ENCODE measurements around the gene NACC1.

The NACC1 gene

DNA sequence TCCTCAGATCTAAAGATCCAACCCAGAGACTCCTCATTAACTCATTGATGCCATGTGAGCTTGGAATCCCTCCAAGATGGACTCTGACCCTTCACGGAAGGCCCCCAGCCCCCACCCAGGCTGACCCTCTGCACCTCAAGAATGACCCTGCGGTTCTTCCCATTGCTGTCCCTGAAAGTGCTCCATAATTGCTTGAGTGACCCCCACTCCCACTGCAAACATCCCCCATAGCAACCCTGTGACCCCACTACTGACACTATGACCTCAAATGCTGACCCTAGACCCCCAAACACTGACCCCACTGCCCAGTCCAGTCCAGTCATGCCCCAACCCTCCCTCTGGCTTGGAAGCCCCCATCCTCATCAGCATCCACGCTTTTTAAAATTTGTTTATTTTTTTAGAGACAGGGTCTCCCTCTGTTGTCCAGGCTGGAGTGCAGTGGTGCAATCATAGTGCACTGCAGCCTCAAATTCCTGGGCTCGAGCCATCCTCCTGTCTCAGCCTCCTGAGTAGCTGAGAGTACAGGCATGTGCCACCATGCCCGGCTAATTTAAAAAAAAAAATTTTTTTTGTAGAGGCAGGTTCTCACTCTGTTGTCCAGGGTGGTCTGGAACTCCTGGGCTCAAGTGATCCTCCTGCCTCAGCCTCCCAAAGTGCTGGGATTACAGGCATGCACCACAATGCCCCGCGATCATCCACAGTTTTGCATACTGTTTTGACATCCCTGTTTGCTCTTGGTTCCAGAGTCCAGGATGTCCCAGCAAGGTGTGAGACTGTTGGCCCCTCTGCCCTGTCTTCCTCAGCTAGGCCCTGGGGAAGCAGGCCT is 16.3 kb upstream of the NACC1 start:
- TF ChIP-seq, protein P1, sequence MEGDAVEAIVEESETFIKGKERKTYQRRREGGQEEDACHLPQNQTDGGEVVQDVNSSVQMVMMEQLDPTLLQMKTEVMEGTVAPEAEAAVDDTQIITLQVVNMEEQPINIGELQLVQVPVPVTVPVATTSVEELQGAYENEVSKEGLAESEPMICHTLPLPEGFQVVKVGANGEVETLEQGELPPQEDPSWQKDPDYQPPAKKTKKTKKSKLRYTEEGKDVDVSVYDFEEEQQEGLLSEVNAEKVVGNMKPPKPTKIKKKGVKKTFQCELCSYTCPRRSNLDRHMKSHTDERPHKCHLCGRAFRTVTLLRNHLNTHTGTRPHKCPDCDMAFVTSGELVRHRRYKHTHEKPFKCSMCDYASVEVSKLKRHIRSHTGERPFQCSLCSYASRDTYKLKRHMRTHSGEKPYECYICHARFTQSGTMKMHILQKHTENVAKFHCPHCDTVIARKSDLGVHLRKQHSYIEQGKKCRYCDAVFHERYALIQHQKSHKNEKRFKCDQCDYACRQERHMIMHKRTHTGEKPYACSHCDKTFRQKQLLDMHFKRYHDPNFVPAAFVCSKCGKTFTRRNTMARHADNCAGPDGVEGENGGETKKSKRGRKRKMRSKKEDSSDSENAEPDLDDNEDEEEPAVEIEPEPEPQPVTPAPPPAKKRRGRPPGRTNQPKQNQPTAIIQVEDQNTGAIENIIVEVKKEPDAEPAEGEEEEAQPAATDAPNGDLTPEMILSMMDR (conservative IDR thresholded peaks at IDR 0.05; ENCODE audit: low read depth): no peak
- POLR2A ChIA-PET (ENCODE audit: low non-redundant PET): no interaction called here
- peak overlapping the region; percentile 51 for H3K27ac ChIP-seq
- CTCF ChIA-PET: interaction anchor here (0.5 to 2.7 kb wide), 4 partner anchors 14 to 124 kb away, joined by 3 to 10 read pairs (median 6); no protein-coding TSS in a partner anchor
- no peak for DNase-seq (ENCODE audit: low spot score)

DNA sequence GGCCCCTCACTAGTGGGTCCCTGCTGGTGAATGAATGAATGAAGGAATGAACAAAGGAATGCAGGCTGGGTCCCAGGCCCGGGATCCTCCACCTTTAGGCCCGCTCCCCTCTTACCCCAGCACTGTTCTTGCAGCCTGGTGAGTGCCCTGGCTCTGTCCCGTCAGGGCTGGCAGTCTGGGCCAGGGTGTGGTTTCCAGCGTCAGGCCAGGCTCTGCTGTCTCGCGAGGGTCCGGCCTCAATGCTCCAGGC is 15.7 kb upstream of the NACC1 start:
- TF ChIP-seq, protein P1 (conservative IDR thresholded peaks at IDR 0.05; ENCODE audit: low read depth): no peak
- no peak for DNase-seq (ENCODE audit: low spot score)
- peak overlapping the region; percentile 51 for H3K27ac ChIP-seq
- CTCF ChIA-PET: interaction anchor here (2.0 kb wide), 1 partner anchor 119 kb away, joined by 4 read pairs; no protein-coding TSS in a partner anchor
- POLR2A ChIA-PET (ENCODE audit: low non-redundant PET): no interaction called here

DNA sequence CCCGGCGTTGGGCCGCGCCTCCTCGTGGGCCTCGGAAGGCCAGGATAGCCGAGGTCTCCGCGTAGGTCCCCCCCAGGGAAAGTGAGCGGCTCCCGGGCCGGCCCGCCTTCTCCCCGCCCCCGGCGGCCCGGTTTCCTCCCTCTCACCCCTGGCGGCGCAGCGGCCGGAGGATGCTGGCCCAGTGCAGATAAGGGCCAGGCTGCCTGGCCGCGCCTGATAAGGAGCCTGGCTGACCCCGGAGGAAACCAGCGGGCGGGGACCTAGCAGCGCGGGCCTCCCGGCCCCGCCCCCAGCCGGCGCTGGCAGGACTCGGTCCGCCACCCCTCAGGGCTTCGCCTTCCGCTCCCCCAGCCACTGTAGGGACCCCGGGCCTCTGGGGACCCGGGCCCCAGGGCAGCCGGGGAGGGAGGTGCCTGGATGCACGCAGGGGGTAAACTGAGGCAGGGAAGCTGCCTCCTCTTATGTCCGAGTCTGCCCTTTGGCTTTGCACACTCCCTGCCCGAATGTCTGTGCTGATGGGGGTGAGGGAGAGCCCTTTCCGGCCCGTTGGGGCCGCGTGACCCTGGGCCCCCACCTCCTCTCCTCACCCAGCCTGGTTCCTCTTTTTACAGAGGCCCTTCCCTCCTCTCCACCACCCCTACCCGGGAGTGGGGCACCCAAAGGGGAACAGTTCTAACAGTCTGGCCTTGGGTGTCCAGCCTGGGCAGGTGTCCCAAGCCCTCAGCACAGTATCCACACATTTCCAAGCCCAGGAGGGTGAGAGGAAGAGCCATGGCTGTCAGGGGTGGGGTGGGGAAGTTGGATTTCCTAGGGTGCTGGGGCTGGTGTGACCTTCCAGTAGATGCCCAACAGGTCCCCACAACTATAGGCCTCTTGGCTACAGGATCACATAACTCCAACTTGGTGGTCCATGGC is 15.1 kb upstream of the NACC1 start, which contains the start of gene LYL1:
Gene LYL1 (minus strand): TSS at position 193 of the 915 bp plus-strand sequence. CDS start 1,687 bp downstream, outside the sequence.
- TF ChIP-seq, protein P1 (conservative IDR thresholded peaks at IDR 0.05; ENCODE audit: low read depth): no peak
- CTCF ChIA-PET: interaction anchor here (0.6 kb wide), 1 partner anchor 174 kb away, joined by 3 read pairs; no protein-coding TSS in a partner anchor
- POLR2A ChIA-PET (ENCODE audit: low non-redundant PET): no interaction called here
- peak within 1 kb of the TSS; percentile 51 for H3K27ac ChIP-seq
- no peak for DNase-seq (ENCODE audit: low spot score)

DNA sequence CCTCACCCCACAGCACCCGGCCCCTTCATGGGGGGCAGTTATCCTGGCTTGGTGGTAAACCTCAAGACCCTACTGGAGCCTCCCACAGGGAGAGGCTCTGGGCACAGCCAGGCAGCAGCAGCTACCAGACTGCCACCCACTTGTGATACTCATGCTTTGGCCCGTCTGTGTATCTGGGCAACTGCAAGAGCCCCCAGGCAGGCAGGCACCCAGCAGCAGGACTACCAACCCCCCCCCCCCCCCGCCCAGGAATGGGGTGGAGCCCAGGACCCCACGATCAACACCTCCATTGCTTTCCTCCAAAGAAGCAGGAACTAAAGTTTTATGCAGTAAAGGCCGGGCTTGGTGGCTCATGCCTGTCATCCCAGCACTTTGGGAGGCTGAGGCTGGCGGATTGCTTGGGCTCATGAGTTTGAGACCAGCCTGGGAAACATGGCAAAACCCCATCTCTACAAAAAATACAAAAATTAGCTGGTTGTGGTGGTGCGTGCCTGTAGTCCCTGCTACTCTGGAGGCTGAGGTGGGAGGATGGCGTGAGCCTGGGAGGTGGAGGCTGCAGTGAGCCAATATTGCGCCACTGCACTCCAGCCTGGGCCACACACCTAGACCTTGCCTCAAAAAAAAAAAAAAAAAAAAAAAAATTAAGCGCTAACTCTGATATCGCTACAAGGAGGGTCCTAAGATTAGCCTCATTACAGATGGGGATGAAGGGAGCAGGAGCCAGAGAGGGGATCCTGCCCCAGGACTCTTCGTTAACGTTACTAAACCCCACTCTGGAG is 14.3 kb upstream of the NACC1 start:
- peak overlapping the region; percentile 51 for H3K27ac ChIP-seq
- DNase-seq (ENCODE audit: low spot score): no peak
- CTCF ChIA-PET: interaction anchor here (0.6 to 1.4 kb wide), 4 partner anchors 44 to 173 kb away, joined by 3 to 9 read pairs (median 4); no protein-coding TSS in a partner anchor
- POLR2A ChIA-PET (ENCODE audit: low non-redundant PET): no interaction called here
- TF ChIP-seq, protein P1 (conservative IDR thresholded peaks at IDR 0.05; ENCODE audit: low read depth): no peak

DNA sequence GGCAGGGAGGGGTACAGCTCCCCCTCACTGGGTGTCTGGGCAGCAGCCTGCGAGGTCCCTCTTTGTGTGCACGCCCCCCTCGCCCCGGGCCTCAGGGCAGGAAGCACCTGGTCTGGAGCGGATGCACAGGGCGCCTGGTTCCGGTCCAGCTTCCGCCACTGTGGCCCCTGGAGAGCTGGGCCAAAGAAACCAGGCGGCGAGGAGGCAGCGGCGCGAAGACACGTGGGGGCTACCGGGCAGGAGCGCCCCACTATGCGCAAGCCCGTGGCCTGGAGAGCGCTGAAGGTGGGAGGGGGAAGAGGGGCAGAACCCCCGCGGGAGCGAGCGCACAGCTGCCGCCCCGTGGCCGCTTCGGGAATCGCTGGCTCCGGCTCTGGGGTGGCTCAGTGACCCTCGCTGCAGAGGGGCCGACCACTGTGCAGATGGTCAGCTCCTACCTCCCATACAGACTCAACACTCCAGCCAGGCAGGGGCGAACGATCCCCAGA is 13.7 kb upstream of the NACC1 start:
- H3K27ac ChIP-seq: no peak overlapping the region
- ChIA-PET POLR2A (ENCODE audit: low non-redundant PET) (no interaction called here), CTCF (interaction anchor here (0.6 to 1.4 kb wide), 5 partner anchors 43 to 139 kb away, joined by 3 to 9 read pairs (median 5); no protein-coding TSS in a partner anchor)
- TF ChIP-seq, protein P1 (conservative IDR thresholded peaks at IDR 0.05; ENCODE audit: low read depth): peak; percentile 78
- no peak for DNase-seq (ENCODE audit: low spot score)

Measured in RWPE1 (cell line).